GM18867 (cell line): ENCODE data around the gene OPN5.

ENCODE experiments used
- ATAC-seq: cut with Tn5 transposase; IDR thresholded peaks from one replicate; pipeline ENCODE4 v1.9.1; 2021; ENCODE audit warnings: mild to moderate bottlenecking, moderate library complexity; ENCODE audit not compliant: unreplicated experiment

The OPN5 gene

GRCh38 chr6:47787620-47788497 lies 6.0 kb downstream of the OPN5 start:
- peak; percentile 88 for ATAC-seq

- no peak for ATAC-seq
Measured at GRCh38 chr6:47788498-47788884, 6.7 kb downstream of the OPN5 start.

DNA sequence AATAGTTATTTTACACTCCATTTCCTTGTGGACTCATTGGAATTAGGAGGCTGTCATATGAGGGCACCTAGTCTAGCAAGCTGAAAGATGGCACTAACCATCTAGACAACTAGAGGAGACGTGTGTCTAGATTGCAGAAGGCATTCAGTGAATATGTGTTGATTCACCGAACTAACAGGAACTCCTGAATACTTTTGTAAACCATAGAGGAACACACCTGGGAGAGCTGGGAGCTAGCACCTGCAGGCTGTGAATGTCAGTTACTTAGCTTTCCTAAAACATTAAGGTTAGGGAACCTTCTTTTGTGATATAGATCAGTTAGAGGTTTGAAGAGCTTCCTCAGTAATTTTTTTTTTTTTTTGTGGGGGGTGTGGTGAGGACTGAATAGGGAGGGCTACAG lies 7.7 kb downstream of the OPN5 start:
- ATAC-seq, result no peak

- no peak for ATAC-seq
Measured at GRCh38 chr6:47792216-47792733, 10.4 kb downstream of the OPN5 start.

DNA sequence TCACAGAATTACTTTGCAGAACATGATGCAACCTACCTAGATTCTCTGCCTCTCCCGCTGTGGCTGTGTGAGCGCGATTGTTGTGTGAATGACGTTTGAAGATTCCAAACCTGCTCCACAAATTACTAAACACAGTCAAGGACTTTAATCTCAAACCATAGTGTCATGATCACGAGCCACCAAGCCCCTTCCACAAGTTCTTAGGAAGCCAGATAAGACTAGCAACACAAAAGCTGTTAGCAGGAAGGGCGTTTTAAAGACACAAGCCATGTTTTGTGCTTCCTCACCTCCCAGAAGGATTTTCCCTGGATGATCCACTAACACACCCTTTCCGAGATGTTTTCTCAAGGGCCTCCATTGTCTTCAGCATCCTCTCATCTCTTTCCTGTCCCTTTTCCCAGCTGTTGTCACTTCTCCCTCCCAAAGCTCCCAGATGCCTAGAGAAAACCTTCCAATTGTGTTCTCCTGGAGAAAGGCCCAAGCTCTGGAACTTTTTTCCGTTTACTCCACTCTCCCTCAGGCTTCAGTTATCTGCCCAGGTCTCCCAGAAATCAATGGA lies 12.8 kb downstream of the OPN5 start:
- no peak for ATAC-seq

DNA sequence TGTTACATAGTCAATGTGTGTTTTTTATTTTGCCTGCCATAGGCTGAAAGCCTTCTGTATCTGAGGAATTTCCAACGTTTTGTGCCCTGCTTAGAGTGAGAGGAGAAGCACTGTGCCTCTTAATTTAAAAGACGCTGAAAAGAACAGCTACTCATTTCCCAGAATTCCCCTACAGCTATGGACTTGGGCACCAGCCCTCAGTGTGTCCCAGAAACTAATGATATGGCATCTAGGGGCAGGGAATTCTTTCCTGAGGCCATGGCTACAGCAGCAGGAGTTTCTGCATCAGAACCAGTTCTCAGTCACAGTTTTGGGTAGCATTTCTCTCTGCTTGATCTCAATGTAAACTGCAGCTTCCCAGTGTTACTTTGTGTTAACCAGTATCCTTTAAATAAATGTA lies 20.2 kb downstream of the OPN5 start:
- no peak for ATAC-seq

GRCh38 chr6:47804821-47805220 lies 23.0 kb downstream of the OPN5 start:
- ATAC-seq, result no peak

DNA sequence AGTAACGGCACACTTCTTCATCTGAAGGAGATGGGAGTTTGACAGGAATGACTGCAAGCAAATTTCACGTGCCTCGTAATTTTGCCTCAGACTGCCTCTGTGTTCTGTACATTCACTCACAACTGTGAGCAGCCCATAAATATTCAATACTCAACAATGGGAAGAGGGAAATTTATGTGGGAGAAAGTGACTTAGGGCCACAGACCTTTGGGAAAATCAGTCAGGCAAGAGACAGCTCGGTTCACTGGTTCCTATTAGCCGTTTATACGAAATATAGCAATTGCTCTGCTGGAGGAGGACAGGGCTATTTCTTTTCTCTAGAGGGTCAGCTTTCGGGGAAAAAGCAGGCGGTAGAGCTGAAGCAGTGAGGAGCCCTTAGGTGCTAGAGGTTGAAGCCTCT lies 28.0 kb downstream of the OPN5 start:
- no peak for ATAC-seq

- ATAC-seq, result no peak
Measured at GRCh38 chr6:47810885-47811284, 29.1 kb downstream of the OPN5 start.

GRCh38 chr6:47811443-47811842 lies 29.6 kb downstream of the OPN5 start:
- no peak for ATAC-seq

DNA sequence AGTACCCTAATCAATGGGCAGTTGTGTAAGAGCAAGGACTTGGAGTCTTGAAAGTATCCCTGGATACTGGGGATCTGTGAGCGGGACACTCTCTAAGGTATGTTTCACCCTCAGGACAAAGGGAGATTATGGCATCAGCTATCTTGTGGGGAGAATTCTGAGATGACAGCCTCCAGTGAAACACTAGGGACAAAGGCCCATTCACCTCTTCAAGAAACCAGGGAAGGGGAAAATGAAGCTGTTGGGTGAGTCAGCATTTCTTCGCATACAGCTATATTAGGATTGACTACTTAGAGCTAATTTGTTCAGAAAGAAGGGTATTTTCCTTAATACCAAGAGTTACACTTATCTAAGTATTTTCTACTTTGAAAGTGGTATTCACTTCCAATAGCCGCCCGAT lies 35.9 kb downstream of the OPN5 start:
- ATAC-seq, result no peak

DNA sequence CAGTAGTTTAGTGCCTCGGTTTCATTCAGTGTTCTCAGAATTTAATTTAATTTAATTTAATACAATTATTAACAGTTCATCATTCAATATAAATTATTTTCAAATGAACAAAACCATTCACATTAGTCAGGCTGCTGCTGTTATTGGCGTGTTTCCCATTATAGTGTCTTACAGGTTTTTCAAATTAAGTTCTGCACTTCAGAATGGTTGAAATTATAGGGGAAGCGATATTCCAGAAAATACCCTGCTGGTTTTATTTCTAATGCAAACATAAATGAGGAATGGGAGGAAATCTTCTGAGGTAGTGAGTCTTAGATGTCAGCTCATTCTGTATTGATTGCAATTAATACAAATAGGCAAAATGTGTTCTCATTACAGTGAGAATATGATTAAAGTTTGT lies 37.6 kb downstream of the OPN5 start:
- ATAC-seq, result no peak

DNA sequence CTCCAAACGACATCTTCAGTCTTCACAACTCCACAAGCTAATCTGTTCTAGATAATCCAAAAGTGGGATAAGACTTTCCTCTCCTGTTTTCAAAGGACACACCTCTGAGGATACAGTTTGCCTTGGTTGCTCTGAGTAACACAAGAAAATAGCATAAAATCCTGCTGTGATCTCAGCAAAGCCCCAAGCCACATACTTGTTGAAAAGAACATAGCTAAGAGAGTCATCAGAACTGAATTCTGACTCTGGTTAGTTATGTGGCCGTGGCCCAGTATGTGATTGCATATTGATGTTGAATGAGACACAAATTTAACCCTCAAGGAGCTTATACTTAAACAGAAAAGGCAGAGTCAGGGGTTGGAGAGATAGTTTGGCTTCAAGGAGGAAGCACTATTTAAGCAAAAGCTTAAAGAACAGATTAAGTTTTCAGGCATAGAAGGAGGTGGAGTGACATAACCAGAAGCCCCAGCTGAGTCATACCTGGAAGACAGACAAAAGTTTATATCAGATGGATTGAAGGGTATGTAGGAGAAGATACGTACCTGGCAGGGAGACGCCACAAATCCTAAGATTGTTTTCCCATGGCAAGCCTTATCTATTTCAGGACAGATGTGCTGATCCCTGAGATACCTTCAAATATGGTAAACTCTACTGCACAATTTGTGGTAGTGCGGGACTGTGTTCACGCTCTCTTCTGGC lies 41.2 kb downstream of the OPN5 start:
- no peak for ATAC-seq

DNA sequence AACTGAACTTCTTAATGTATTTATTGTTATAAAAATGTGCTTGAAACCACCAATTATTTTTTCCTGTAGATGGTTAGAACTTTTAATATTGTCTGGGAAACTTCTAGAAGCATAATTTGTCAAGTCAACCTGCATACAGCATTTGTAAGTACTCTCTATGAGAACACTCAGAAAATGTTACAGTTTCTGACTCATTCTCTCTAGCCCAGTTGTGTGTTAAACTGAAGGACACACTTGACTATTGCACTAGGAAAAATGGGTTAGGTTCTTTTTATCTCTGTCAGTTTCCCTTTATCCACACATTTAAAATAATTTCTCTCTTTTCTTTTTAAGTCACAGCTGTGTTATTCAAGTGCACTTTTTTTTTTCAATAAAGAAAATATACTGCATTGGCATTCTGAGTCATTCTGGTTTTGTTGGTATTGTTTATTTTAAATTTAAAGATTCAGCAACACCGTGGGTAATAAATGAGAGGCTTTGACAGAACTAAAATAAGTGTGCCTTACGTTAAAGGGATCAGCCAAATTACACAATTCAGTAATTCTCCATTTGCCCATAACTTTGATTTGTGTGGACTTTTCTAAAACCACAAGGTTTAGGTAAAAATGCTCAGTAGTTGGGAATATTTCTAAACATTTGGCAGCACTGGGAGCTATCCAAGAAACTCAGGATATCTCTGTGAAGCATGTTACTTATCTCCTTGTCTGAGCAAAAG lies 50.7 kb downstream of the OPN5 start:
- ATAC-seq, result no peak

GRCh38 chr6:47834196-47834595 lies 52.4 kb downstream of the OPN5 start:
- no peak for ATAC-seq

- no peak for ATAC-seq
Measured at GRCh38 chr6:47836046-47836445, 54.2 kb downstream of the OPN5 start.

DNA sequence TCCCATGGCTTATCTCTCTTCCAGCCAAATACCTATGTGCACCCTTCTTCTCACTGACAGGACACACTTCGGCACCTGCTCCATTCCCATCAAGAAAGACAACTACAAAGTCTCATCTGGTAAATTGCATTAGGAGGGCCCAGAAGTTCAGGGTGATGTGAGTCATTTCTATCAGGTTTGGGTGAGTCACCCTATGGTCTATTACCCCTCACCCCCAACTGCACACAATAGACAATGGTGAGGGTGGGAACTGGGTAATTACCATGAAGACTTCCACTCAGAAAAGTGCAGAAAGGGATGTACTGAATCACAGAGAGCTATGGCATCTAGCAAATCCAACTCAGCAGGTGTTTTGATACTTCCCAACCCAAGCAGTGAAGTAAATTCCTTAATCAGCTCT lies 54.8 kb downstream of the OPN5 start:
- no peak for ATAC-seq

DNA sequence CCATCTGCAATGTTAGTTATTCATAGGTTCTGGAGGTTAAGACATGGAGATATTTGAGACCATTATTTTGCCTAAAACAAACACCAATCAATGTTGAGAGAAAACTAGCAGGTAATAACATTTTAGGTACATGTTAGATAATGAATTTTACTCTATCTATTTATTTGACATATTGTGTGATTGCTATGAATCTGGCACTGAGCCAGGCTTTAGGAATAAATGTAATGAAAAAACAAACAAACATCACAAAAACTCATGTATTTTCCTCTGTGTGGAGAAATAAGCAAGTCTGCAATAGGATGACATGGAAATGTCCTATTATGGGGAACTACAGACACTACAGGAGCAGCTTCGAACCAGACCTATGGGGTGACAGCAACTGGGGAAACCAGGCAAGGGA lies 57.8 kb downstream of the OPN5 start:
- no peak for ATAC-seq

- no peak for ATAC-seq
Measured at GRCh38 chr6:47844881-47845280, 63.0 kb downstream of the OPN5 start.

- ATAC-seq, result no peak
Measured at GRCh38 chr6:47846752-47847151, 64.9 kb downstream of the OPN5 start.

GRCh38 chr6:47851091-47851490 lies 69.3 kb downstream of the OPN5 start:
- ATAC-seq, result no peak
